ENCODE measurements around the gene MAST3. TPM values are rescaled to one million over a fixed set of nuclear protein-coding genes. Genes with fewer than 3 reads are reported as not detected.

MAST3 gene
- total and polyA plus RNA-seq, 2 of the 13 experiments (the other 11 are each of a cell fraction or from before 2014, with no cell fraction given), result 4.1 to 4.6 TPM

- TF ChIP-seq PRDM4 (CRISPR knock-in tag; IDR thresholded peaks at IDR 0.05; ENCODE audit: borderline replicate concordance) (no peak), NFE2L1 (CRISPR knock-in tag; IDR thresholded peaks at IDR 0.05; ENCODE audit: borderline replicate concordance) (no peak), ZNF382 (CRISPR knock-in tag; IDR thresholded peaks at IDR 0.05; ENCODE audit: borderline replicate concordance) (no peak), ZBTB14 (CRISPR knock-in tag; IDR thresholded peaks at IDR 0.05) (no peak), TFE3 (CRISPR knock-in tag; IDR thresholded peaks at IDR 0.05) (no peak), DPF2 (CRISPR knock-in tag; IDR thresholded peaks at IDR 0.05; ENCODE audit: borderline replicate concordance, low read depth) (no peak), KDM6A (CRISPR knock-in tag; IDR thresholded peaks at IDR 0.05; ENCODE audit: low read depth) (no peak), MYNN (CRISPR knock-in tag; IDR thresholded peaks at IDR 0.05; ENCODE audit: low read depth) (no peak), ZKSCAN5 (CRISPR knock-in tag; IDR thresholded peaks at IDR 0.05) (no peak), SPEN (CRISPR knock-in tag; IDR thresholded peaks at IDR 0.05; ENCODE audit: low read depth) (no peak), CC2D1A (CRISPR knock-in tag; IDR thresholded peaks at IDR 0.05) (no peak), ATF7 (IDR thresholded peaks at IDR 0.05) (no peak), ATF7 (CRISPR knock-in tag; IDR thresholded peaks at IDR 0.05) (no peak), ADNP (CRISPR knock-in tag; IDR thresholded peaks at IDR 0.05) (no peak), SP140L (CRISPR knock-in tag; IDR thresholded peaks at IDR 0.05; ENCODE audit: borderline replicate concordance) (no peak), PHB2 (IDR thresholded peaks at IDR 0.05; ENCODE audit: partially characterized antibody) (no peak), ARNT2 (CRISPR knock-in tag; IDR thresholded peaks at IDR 0.05; ENCODE audit: low read depth) (no peak), CCDC6 (CRISPR knock-in tag; IDR thresholded peaks at IDR 0.05) (no peak), PAF1 (CRISPR knock-in tag; IDR thresholded peaks at IDR 0.05) (no peak), ZNF574 (CRISPR knock-in tag; IDR thresholded peaks at IDR 0.05) (0 out of 2 replicates have a peak, but pooled peaks have one; percentile 22), ZNF496 (CRISPR knock-in tag; IDR thresholded peaks at IDR 0.05; ENCODE audit: insufficient replicate concordance) (no peak), XRCC5 (optimal IDR thresholded peaks at IDR 0.05; ENCODE audit: low read length) (peak; percentile 83), KAT7 (CRISPR knock-in tag; IDR thresholded peaks at IDR 0.05; ENCODE audit: borderline replicate concordance) (no peak), SRY (CRISPR knock-in tag; IDR thresholded peaks at IDR 0.05) (no peak), SATB2 (CRISPR knock-in tag; IDR thresholded peaks at IDR 0.05) (no peak)
Observed at GRCh38 chr19:18112989-18113478, 15.5 kb downstream of the MAST3 start (continued).

Data from HepG2 (cell line).